Measurements from ENCODE around the gene SPTLC3.

GRCh38 chr20:13118676-13119075, 109.9 kb downstream of the SPTLC3 start:
- TF ChIP-seq OSR1 (CRISPR knock-in tag; IDR thresholded peaks at IDR 0.05) (no peak), POU6F1 (CRISPR knock-in tag; IDR thresholded peaks at IDR 0.05; ENCODE audit: borderline replicate concordance, low read depth) (no peak)

All from SK-N-SH treated with all-trans-retinoic acid at 6 μM for 48 hours (cell line).